ENCODE results near the gene BRSK1.

GRCh38 chr19:55256562-55257460 is 27.0 kb upstream of the BRSK1 start:
- TF ChIP-seq EZH2 (IDR thresholded peaks at IDR 0.05; ENCODE audit: insufficient read depth, poor library complexity, severe bottlenecking) = no peak
- no peak for TF ChIP-seq EZH2phosphoT487 (IDR thresholded peaks at IDR 0.05; ENCODE audit: insufficient read depth, low read depth)
